ENCODE data around the gene EXOC6B. TPM values are rescaled to one million over a fixed set of nuclear protein-coding genes. Genes with fewer than 3 reads are reported as not detected.

Gene EXOC6B
- total RNA-seq, 1 experiment from 2014 or later: 40.1 TPM

- no peak overlapping the region for H2BK120ac ChIP-seq (ENCODE audit: low read depth, low read length, poor library complexity, severe bottlenecking)
- H3K27ac Mint-ChIP-seq: no peak overlapping the region
- H3K56ac ChIP-seq (ENCODE audit: insufficient read length, low read depth, low read length): no peak overlapping the region
- H2BK20ac ChIP-seq (ENCODE audit: low read depth, low read length, poor library complexity, severe bottlenecking): no peak overlapping the region
- H2AK5ac ChIP-seq (ENCODE audit: insufficient read length, low read length): no peak overlapping the region
- H3K18ac ChIP-seq (ENCODE audit: insufficient read length, low read depth, low read length): no peak overlapping the region
- peaks cover 0 to 3% (median 0%) of the 10 kb centered on the region in 3 experiments; a peak in 3 of 7 replicates for H3K36me3 Mint-ChIP-seq (ENCODE audit: insufficient read depth in 1 of 3, low read depth in 3 of 3)
- H3K4me2 ChIP-seq (ENCODE audit: insufficient read depth, insufficient read length, low read length): no peak overlapping the region
- H4K91ac ChIP-seq (ENCODE audit: insufficient read length, low read depth, low read length): no peak overlapping the region
- no peak overlapping the region for H3K14ac ChIP-seq (ENCODE audit: insufficient read depth, low read length)
- H3K9ac ChIP-seq (ENCODE audit: extremely low read depth, insufficient read length, low read length): no peak overlapping the region
- H2BK15ac ChIP-seq (ENCODE audit: low read depth, low read length): no peak overlapping the region
- H2BK5ac ChIP-seq (ENCODE audit: insufficient read length, low read length): no peak overlapping the region
- no peak overlapping the region for H3K4ac ChIP-seq (ENCODE audit: low read depth, low read length)
- H4K20me1 ChIP-seq (ENCODE audit: control insufficient read depth, insufficient read depth, insufficient read length): no peaks in the 10 kb centered on the region
- no peaks in the 10 kb centered on the region for H3K4me1 ChIP-seq (ENCODE audit: insufficient read depth, low read length)
- H3T11ph ChIP-seq (ENCODE audit: low read length): no peak overlapping the region
- H2AFZ ChIP-seq (ENCODE audit: low read length): no peak overlapping the region
- H3K27ac ChIP-seq (ENCODE audit: insufficient read length, low read depth, low read length): no peak overlapping the region
- no peak overlapping the region for H3K4me3 Mint-ChIP-seq
- no peak overlapping the region for H3K23ac ChIP-seq (ENCODE audit: insufficient read length, low read depth, low read length)
- no peaks in the 10 kb centered on the region for H3K23me2 ChIP-seq (ENCODE audit: insufficient read length, low read depth, low read length, poor library complexity, severe bottlenecking)
- H3K27me3 Mint-ChIP-seq (ENCODE audit: low read depth): no peaks in the 10 kb centered on the region
- peaks cover 7 to 11% of the 10 kb centered on the region in 2 experiments for H3K4me1 Mint-ChIP-seq
- no peaks in the 10 kb centered on the region for H3K79me2 ChIP-seq (ENCODE audit: insufficient read depth, low read length)
- no peaks in the 10 kb centered on the region for H3K9me3 ChIP-seq (ENCODE audit: control insufficient read depth, low read depth, low read length)
- no CpG with 5 or more reads among the region's 4 CpGs for WGBS (ENCODE audit: extremely low coverage, insufficient read length, low lambda C conversion rate)
- H4K8ac ChIP-seq (replicated peaks; ENCODE audit: insufficient read length, low read depth, low read length): no peak overlapping the region
- H2BK12ac ChIP-seq (ENCODE audit: insufficient read length, low read depth, low read length): no peak overlapping the region
- H3K27me3 ChIP-seq (ENCODE audit: insufficient read depth, low read length): no peaks in the 10 kb centered on the region
- no peaks in the 10 kb centered on the region for H3K79me1 ChIP-seq (ENCODE audit: insufficient read depth, low read depth, low read length, poor library complexity, severe bottlenecking)
- no peak overlapping the region for H4K5ac ChIP-seq (ENCODE audit: insufficient read length, low read depth, low read length)
- no peak for DNase-seq
- TF ChIP-seq CTCF (conservative IDR thresholded peaks at IDR 0.05): no peak
- no peaks in the 10 kb centered on the region for H3K9me3 Mint-ChIP-seq
Observed at GRCh38 chr2:72561621-72562318, 264.1 kb downstream of the EXOC6B start.
